K562 (cell line): ENCODE results near the gene ACKR2.

Source experiments
- TEAD4 ChIP-seq, 2 experiments: sonication (generic) in 1 of 2; formaldehyde crosslinking in 1 of 2; IDR thresholded peaks; 2 replicates each; pipeline versions ENCODE4 v1.6.1 to v1.8.0; 2012 to 2022; ENCODE audit warnings: borderline replicate concordance in 1 of 2, inconsistent platforms in 1 of 2, low read length in 1 of 2, mild to moderate bottlenecking in 1 of 2, missing genetic modification reagents in 1 of 2
- TF ChIP-seq, protein P1 (sequence below): sonication (generic); formaldehyde crosslinking; IDR thresholded peaks from 2 replicates; pipeline ENCODE4 v1.8.0; 2023; ENCODE audit warnings: mild to moderate bottlenecking, missing genetic modification reagents

GRCh38 chr3:42855547-42856380 is 46.5 kb downstream of the ACKR2 start:
- TF ChIP-seq, protein P1, sequence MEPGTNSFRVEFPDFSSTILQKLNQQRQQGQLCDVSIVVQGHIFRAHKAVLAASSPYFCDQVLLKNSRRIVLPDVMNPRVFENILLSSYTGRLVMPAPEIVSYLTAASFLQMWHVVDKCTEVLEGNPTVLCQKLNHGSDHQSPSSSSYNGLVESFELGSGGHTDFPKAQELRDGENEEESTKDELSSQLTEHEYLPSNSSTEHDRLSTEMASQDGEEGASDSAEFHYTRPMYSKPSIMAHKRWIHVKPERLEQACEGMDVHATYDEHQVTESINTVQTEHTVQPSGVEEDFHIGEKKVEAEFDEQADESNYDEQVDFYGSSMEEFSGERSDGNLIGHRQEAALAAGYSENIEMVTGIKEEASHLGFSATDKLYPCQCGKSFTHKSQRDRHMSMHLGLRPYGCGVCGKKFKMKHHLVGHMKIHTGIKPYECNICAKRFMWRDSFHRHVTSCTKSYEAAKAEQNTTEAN (CRISPR knock-in tag), result no peak
- 0 out of 2 replicates have a peak, but pooled peaks have one; percentile 12 for TF ChIP-seq TEAD4 (IDR thresholded peaks at IDR 0.05; ENCODE audit: low read length)
- TF ChIP-seq TEAD4 (CRISPR knock-in tag; IDR thresholded peaks at IDR 0.05; ENCODE audit: borderline replicate concordance), result no peak
